Measurements from ENCODE around the gene SLC44A2.

- TF ChIP-seq CTCF (IDR thresholded peaks at IDR 0.05) (no peak), POLR2A (IDR thresholded peaks at IDR 0.05) (no peak)
Observed at GRCh38 chr19:10690341-10690781, 65.0 kb downstream of the SLC44A2 start.
